GM12878 (cell line): ENCODE results near the gene NAA60. TPM values are rescaled to one million over a fixed set of nuclear protein-coding genes. Genes with fewer than 3 reads are reported as not detected.

Experiments used
- IKZF1 ChIP-seq: fragments of 450-650 bp; conservative IDR thresholded peaks from 2 replicates; pipeline ENCODE4 v1.6.1; 2017; ENCODE audit warnings: antibody characterized with exemption, mild to moderate bottlenecking
- JUND ChIP-seq: IDR thresholded peaks from 2 replicates; pipeline ENCODE4 v1.6.1; 2012; ENCODE audit warnings: low read depth, mild to moderate bottlenecking, low read length, improper control_type of control experiment, moderate library complexity
- ZNF217 ChIP-seq: fragments of 450-650 bp; IDR thresholded peaks from 2 replicates; pipeline ENCODE4 v1.6.1; 2017; ENCODE audit warnings: antibody characterized with exemption, mild to moderate bottlenecking
- polyA plus RNA-seq, 11 experiments: library from polyadenylated mRNA; depleted of rRNA in 4 of 11; unstranded in 6 of 11; stranded (reverse) in 5 of 11; fragments of >200 nt; fragmentation: Nextera tagmentation in 4 of 11; fragmentation: Illumina TruSeq in 1 of 11; extraction: Ambion mirVana in 4 of 11; extraction: Trizol in 1 of 11; gene quantifications; 1 replicate in 1 of 11; 2 replicates in 10 of 11; pipeline versions ENCODE4 v1.2.1 to v1.2.3, GENCODE V29; 2011 to 2016; ENCODE audit warnings: inconsistent platforms in 2 of 11, missing spikeins in 2 of 11, low read depth in 1 of 11
- total RNA-seq, 4 experiments: library from RNA; depleted of rRNA in 3 of 4; stranded (reverse); fragments of >200 nt in 3 of 4; fragmentation: Illumina TruSeq in 1 of 4; extraction: Trizol in 1 of 4; gene quantifications; 2 replicates each; pipeline versions ENCODE4 v1.2.1 to v1.2.3, GENCODE V29; 2013 to 2021
- TF ChIP-seq, protein P1 (sequence below): fragments of 450-650 bp; IDR thresholded peaks from 2 replicates; pipeline ENCODE4 v1.6.1; 2016; ENCODE audit warnings: mild to moderate bottlenecking
- TF ChIP-seq, protein P2 (sequence below): IDR thresholded peaks from 2 replicates; pipeline ENCODE4 v1.6.1; 2011; ENCODE audit warnings: low read depth, mild to moderate bottlenecking, low read length, moderate library complexity, borderline replicate concordance; ENCODE audit errors: extremely low read depth
- TF ChIP-seq, protein P3 (sequence below): fragments of 450-650 bp; formaldehyde crosslinking; IDR thresholded peaks from 2 replicates; pipeline ENCODE4 v1.4.0; 2022; ENCODE audit warnings: mild to moderate bottlenecking, moderate library complexity
- TF ChIP-seq, protein P4 (sequence below): fragments of 450-650 bp; IDR thresholded peaks from 2 replicates; pipeline ENCODE4 v1.6.1; 2017; ENCODE audit warnings: mild to moderate bottlenecking, moderate library complexity

Gene NAA60
- total and polyA plus RNA-seq, 10 of the 15 experiments (the other 5 are each of a cell fraction or from before 2014, with no cell fraction given), result 6.2 to 43.1 (median 34.6) TPM

DNA sequence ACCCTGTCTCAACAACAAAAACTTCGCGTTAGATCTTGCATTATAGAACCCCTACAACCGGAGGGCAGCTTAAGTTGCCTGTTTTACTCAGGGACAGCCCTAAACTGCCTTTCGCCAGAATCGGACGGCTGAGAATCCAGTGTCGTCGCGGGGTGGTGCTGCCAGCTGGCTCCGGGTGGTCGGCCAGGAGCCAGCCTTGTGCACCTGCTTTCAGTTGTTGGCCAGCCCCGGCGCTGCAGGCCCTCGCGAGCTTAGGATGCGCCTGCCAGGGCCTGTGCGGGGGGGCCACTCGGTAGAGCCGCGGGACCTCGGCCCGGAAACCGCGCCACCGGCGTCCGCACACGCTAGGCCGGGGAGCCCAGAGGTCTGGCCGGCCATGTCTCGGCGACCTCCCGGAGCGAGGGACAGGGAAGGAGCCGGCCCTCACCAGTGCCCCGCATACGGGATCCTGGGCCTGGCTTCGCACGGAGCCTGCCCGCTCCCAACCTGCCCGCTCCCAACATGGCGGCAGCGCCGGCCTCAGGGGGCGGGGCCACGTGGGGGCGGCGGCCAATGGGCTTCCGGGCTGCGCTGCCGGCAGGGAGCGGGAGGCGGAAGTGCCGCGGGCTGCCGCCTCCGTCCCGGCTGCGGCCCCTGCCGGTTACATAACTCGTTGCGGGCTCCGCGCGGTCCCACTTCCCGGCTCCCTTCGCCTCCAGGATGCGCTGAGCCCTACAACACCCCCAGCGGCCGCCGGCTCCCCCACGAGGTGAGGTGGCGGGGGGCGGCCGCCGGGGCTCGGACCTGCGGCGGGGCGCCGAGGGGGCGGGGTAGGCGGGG is 14.2 kb downstream of the NAA60 start (continued):
- TF ChIP-seq, protein P1, sequence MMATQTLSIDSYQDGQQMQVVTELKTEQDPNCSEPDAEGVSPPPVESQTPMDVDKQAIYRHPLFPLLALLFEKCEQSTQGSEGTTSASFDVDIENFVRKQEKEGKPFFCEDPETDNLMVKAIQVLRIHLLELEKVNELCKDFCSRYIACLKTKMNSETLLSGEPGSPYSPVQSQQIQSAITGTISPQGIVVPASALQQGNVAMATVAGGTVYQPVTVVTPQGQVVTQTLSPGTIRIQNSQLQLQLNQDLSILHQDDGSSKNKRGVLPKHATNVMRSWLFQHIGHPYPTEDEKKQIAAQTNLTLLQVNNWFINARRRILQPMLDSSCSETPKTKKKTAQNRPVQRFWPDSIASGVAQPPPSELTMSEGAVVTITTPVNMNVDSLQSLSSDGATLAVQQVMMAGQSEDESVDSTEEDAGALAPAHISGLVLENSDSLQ, result peak; percentile 18; the same call in 1 of the 2 replicates
- TF ChIP-seq IKZF1 (peak; percentile 88), JUND (no peak), ZNF217 (no peak)
- TF ChIP-seq, protein P2, sequence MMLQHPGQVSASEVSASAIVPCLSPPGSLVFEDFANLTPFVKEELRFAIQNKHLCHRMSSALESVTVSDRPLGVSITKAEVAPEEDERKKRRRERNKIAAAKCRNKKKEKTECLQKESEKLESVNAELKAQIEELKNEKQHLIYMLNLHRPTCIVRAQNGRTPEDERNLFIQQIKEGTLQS, result peak; percentile 64; the same call in 1 of the 2 replicates
- TF ChIP-seq, protein P3, sequence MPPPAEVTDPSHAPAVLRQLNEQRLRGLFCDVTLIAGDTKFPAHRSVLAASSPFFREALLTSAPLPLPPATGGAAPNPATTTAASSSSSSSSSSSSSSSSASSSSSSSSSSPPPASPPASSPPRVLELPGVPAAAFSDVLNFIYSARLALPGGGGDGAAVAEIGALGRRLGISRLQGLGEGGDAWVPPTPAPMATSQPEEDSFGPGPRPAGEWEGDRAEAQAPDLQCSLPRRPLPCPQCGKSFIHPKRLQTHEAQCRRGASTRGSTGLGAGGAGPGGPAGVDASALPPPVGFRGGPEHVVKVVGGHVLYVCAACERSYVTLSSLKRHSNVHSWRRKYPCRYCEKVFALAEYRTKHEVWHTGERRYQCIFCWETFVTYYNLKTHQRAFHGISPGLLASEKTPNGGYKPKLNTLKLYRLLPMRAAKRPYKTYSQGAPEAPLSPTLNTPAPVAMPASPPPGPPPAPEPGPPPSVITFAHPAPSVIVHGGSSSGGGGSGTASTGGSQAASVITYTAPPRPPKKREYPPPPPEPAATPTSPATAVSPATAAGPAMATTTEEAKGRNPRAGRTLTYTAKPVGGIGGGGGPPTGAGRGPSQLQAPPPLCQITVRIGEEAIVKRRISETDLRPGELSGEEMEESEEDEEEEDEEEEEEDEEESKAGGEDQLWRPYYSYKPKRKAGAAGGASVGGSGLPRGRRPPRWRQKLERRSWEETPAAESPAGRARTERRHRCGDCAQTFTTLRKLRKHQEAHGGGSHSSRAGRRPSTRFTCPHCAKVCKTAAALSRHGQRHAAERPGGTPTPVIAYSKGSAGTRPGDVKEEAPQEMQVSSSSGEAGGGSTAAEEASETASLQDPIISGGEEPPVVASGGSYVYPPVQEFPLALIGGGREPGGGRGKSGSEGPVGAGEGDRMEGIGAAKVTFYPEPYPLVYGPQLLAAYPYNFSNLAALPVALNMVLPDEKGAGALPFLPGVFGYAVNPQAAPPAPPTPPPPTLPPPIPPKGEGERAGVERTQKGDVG (CRISPR knock-in tag), result no peak
- TF ChIP-seq, protein P4, sequence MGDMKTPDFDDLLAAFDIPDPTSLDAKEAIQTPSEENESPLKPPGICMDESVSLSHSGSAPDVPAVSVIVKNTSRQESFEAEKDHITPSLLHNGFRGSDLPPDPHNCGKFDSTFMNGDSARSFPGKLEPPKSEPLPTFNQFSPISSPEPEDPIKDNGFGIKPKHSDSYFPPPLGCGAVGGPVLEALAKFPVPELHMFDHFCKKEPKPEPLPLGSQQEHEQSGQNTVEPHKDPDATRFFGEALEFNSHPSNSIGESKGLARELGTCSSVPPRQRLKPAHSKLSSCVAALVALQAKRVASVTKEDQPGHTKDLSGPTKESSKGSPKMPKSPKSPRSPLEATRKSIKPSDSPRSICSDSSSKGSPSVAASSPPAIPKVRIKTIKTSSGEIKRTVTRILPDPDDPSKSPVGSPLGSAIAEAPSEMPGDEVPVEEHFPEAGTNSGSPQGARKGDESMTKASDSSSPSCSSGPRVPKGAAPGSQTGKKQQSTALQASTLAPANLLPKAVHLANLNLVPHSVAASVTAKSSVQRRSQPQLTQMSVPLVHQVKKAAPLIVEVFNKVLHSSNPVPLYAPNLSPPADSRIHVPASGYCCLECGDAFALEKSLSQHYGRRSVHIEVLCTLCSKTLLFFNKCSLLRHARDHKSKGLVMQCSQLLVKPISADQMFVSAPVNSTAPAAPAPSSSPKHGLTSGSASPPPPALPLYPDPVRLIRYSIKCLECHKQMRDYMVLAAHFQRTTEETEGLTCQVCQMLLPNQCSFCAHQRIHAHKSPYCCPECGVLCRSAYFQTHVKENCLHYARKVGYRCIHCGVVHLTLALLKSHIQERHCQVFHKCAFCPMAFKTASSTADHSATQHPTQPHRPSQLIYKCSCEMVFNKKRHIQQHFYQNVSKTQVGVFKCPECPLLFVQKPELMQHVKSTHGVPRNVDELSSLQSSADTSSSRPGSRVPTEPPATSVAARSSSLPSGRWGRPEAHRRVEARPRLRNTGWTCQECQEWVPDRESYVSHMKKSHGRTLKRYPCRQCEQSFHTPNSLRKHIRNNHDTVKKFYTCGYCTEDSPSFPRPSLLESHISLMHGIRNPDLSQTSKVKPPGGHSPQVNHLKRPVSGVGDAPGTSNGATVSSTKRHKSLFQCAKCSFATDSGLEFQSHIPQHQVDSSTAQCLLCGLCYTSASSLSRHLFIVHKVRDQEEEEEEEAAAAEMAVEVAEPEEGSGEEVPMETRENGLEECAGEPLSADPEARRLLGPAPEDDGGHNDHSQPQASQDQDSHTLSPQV, result 0 out of 2 replicates have a peak, but pooled peaks have one; percentile 64
